ENCODE results near the gene PAQR4.

PAQR4 gene

DNA sequence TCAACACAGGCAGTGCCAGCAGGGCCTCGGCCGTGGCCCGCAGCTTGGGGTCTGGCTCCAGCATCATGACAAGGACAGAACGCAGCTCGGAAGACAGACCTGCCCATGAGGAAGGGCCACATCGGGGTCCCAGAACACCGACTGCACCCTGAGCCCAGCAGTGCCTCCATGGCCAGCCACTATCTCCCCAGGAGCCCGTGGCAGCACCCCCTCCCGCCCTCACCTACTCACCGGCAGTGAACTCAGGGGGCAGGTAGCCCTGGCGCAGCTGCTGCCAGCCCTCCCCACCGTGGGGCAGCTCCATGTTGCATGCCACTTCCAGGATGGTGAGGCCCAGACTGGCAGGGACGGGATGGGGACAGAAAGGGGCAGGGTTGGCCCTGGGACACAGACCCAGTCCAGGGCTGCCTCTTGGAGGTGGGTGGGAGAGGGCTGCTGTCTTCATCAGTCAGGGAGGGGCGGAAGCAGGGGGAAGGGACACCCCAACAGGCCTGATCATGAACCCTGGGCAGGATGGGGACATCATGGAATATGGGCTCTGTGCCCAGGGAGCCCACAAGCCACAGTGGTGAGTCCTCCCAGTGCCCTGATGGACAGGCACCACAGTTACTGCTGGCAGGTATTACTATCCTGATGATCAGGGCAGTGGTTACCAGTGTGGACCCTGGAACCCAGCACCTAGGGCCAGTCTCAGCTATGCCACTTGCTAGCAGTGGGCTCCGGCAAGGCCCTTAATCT, 5.3 kb downstream of the PAQR4 start:
- H3K36me3 ChIP-seq (ENCODE audit: low read depth): peaks cover 73% of the 10 kb centered on the region
- H3K4me1 ChIP-seq (ENCODE audit: insufficient read depth, poor library complexity, severe bottlenecking): peaks cover 5% of the 10 kb centered on the region
- TF ChIP-seq, protein P1, sequence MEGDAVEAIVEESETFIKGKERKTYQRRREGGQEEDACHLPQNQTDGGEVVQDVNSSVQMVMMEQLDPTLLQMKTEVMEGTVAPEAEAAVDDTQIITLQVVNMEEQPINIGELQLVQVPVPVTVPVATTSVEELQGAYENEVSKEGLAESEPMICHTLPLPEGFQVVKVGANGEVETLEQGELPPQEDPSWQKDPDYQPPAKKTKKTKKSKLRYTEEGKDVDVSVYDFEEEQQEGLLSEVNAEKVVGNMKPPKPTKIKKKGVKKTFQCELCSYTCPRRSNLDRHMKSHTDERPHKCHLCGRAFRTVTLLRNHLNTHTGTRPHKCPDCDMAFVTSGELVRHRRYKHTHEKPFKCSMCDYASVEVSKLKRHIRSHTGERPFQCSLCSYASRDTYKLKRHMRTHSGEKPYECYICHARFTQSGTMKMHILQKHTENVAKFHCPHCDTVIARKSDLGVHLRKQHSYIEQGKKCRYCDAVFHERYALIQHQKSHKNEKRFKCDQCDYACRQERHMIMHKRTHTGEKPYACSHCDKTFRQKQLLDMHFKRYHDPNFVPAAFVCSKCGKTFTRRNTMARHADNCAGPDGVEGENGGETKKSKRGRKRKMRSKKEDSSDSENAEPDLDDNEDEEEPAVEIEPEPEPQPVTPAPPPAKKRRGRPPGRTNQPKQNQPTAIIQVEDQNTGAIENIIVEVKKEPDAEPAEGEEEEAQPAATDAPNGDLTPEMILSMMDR (IDR thresholded peaks at IDR 0.05; ENCODE audit: poor library complexity, severe bottlenecking): no peak
- no peaks in the 10 kb centered on the region for H3K27me3 ChIP-seq (ENCODE audit: insufficient read depth, poor library complexity, severe bottlenecking)
- no peak overlapping the region for H3K27ac ChIP-seq (ENCODE audit: poor library complexity, severe bottlenecking)
- no peak for DNase-seq (ENCODE audit: low spot score)
- no peak overlapping the region for H3K4me3 ChIP-seq (ENCODE audit: severe bottlenecking)
- H3K9me3 ChIP-seq (ENCODE audit: severe bottlenecking): no peaks in the 10 kb centered on the region
- ATAC-seq (ENCODE audit: low read depth): no peak

DNA sequence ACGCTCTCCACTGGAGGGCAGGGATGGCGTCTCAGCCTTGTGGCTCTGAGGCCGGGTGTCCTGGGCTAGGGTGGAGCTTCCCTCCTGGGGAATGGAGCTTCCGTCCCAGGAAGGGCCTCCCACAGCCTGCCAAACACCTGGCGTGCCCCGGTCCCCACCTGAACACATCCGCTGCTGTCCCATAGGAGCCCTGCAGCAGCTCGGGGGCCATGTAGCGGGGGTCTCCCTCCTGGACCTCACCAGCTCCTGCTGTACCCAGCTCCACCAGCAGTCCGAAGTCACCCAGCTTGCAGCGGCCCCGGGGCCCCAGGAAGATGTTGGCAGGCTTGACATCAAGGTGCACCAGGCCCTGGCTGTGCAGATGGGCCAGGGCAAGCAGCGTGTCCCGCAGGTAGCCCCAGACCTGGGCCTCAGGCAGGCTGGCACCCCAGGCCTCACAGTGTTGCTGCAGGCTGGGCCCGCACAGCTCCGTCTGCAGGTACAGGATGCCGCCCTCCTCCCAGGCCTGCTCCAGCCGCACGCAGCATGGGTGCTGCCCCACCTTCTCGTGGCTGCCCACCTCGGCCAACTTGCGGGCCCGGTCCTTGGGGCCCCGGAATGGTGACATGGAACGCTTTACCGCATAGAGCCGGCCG, 6.1 kb downstream of the PAQR4 start:
- Histone ChIP-seq H3K36me3 (ENCODE audit: low read depth) (peaks cover 73% of the 10 kb centered on the region), H3K4me1 (ENCODE audit: insufficient read depth, poor library complexity, severe bottlenecking) (peaks cover 5% of the 10 kb centered on the region), H3K27ac (ENCODE audit: poor library complexity, severe bottlenecking) (no peak overlapping the region), H3K9me3 (ENCODE audit: severe bottlenecking) (no peaks in the 10 kb centered on the region), H3K4me3 (ENCODE audit: severe bottlenecking) (no peak overlapping the region), H3K27me3 (ENCODE audit: insufficient read depth, poor library complexity, severe bottlenecking) (no peaks in the 10 kb centered on the region)
- no peak for DNase-seq (ENCODE audit: low spot score)
- ATAC-seq (ENCODE audit: low read depth): no peak
- TF ChIP-seq, protein P1 (IDR thresholded peaks at IDR 0.05; ENCODE audit: poor library complexity, severe bottlenecking): no peak

DNA sequence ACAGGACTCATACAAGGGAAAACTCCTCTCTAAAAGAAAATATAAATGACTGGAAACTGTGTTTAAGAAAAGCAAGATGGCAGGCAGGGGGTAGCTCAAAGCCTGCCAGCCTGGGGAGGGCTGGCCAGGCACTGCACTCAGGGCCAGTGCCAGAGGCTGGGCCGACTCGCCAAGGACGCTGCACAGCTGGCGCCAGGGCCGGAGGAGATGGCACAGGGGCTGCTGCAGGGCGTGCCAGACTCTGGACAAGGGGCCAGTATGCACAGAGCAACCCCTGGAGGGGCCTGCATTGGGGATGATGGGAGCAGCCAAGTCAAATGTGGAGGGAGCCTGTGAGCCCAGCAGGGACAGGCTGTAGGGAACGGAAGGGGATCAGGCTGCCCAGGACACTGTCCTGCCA, 7.1 kb downstream of the PAQR4 start:
- Histone ChIP-seq H3K4me3 (ENCODE audit: severe bottlenecking) (no peak overlapping the region), H3K9me3 (ENCODE audit: severe bottlenecking) (no peaks in the 10 kb centered on the region), H3K4me1 (ENCODE audit: insufficient read depth, poor library complexity, severe bottlenecking) (peaks cover 5% of the 10 kb centered on the region), H3K27me3 (ENCODE audit: insufficient read depth, poor library complexity, severe bottlenecking) (no peaks in the 10 kb centered on the region), H3K27ac (ENCODE audit: poor library complexity, severe bottlenecking) (no peak overlapping the region), H3K36me3 (ENCODE audit: low read depth) (peaks cover 68% of the 10 kb centered on the region)
- DNase-seq (ENCODE audit: low spot score): no peak
- TF ChIP-seq, protein P1 (IDR thresholded peaks at IDR 0.05; ENCODE audit: poor library complexity, severe bottlenecking): no peak
- no peak for ATAC-seq (ENCODE audit: low read depth)

DNA sequence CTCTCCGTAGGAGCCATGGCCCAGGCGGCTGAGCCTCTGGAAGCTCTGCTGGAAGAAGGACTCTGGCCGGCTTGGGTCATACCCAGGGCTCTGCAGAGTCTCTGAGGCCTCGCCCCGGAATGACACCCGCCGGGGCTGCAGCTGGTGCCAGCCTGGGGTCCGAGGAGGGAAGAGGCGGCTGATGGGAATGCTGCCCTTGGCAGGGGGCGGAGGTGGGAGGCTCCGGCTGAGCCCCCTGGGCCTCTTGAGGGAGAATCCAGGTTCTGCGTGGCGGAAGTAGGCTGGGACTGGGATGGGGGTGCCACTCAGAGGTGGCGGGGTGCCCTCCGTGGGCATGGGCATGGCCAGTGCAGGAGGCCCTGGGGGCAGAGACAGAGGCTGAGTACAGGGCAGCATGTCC, 7.5 kb downstream of the PAQR4 start:
- TF ChIP-seq, protein P1 (IDR thresholded peaks at IDR 0.05; ENCODE audit: poor library complexity, severe bottlenecking): no peak
- Histone ChIP-seq H3K4me1 (ENCODE audit: insufficient read depth, poor library complexity, severe bottlenecking) (peaks cover 5% of the 10 kb centered on the region), H3K27ac (ENCODE audit: poor library complexity, severe bottlenecking) (no peak overlapping the region), H3K36me3 (ENCODE audit: low read depth) (peaks cover 63% of the 10 kb centered on the region), H3K9me3 (ENCODE audit: severe bottlenecking) (no peaks in the 10 kb centered on the region), H3K27me3 (ENCODE audit: insufficient read depth, poor library complexity, severe bottlenecking) (no peaks in the 10 kb centered on the region), H3K4me3 (ENCODE audit: severe bottlenecking) (no peak overlapping the region)
- DNase-seq (ENCODE audit: low spot score) (no peak), ATAC-seq (ENCODE audit: low read depth) (no peak)

DNA sequence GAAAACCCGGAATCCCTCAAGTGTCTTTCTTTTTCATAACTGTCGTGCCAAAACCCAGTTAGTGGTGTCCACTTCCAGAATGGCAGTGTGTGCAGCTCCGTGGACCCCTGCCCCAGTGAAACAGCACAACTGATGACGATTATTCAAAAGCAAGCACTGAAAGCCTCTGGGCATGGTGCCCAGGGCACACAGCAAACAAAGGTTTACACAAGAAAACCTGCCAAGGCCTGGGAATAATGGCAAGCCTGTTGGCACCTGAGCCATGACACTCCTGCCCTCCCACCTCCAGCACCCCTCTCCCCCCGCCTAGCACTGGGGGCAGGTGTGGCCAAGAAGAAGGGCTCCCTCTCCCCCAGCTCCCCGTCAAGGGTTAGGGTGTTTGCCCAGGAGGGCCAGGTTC, 8.3 kb downstream of the PAQR4 start:
- Histone ChIP-seq H3K36me3 (ENCODE audit: low read depth) (peaks cover 58% of the 10 kb centered on the region), H3K4me1 (ENCODE audit: insufficient read depth, poor library complexity, severe bottlenecking) (peaks cover 5% of the 10 kb centered on the region), H3K27me3 (ENCODE audit: insufficient read depth, poor library complexity, severe bottlenecking) (no peaks in the 10 kb centered on the region), H3K4me3 (ENCODE audit: severe bottlenecking) (no peak overlapping the region), H3K27ac (ENCODE audit: poor library complexity, severe bottlenecking) (peak overlapping the region; percentile 71), H3K9me3 (ENCODE audit: severe bottlenecking) (no peaks in the 10 kb centered on the region)
- no peak for DNase-seq (ENCODE audit: low spot score)
- ATAC-seq (ENCODE audit: low read depth): no peak
- TF ChIP-seq, protein P1 (IDR thresholded peaks at IDR 0.05; ENCODE audit: poor library complexity, severe bottlenecking): no peak
